GM19468 (cell line): Measurements from ENCODE around the gene GPS1.

Source experiments
- ATAC-seq: cut with Tn5 transposase; IDR thresholded peaks from one replicate; pipeline ENCODE4 v1.9.1; 2021; ENCODE audit warnings: mild to moderate bottlenecking, moderate library complexity, moderate number of reproducible peaks; ENCODE audit not compliant: unreplicated experiment; ENCODE audit errors: extremely low read depth

GPS1 gene

DNA sequence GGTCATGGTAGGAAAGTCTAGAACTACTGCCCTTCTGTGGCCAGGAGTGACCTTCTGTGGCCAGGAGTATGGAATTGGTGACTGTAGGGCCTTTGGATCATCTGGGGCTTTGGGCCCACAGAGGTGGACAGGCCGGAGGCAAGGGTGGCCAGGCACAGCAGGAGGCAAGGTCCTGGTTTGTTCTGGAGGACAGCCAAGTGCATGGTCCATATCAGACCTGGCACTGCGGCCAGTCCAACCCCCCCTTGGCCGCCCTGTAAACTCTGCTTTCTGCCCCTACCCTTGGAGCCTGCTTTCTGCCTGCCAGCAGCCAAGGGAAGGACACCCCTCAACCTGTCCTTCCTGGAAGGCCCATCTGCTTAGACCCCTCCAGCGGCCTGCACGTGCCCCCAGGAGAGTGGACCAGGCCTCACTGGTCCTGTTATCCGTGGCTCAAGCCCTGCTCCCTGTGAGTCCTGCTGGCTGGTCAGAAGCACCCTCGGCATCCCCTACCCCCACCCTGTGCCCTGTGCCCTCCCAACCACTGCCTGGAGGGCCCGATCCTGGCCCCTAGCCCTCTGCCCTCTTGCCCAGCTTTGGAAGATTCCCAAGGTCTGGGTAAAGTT lies 11.9 kb upstream of the GPS1 start:
- no peak for ATAC-seq

DNA sequence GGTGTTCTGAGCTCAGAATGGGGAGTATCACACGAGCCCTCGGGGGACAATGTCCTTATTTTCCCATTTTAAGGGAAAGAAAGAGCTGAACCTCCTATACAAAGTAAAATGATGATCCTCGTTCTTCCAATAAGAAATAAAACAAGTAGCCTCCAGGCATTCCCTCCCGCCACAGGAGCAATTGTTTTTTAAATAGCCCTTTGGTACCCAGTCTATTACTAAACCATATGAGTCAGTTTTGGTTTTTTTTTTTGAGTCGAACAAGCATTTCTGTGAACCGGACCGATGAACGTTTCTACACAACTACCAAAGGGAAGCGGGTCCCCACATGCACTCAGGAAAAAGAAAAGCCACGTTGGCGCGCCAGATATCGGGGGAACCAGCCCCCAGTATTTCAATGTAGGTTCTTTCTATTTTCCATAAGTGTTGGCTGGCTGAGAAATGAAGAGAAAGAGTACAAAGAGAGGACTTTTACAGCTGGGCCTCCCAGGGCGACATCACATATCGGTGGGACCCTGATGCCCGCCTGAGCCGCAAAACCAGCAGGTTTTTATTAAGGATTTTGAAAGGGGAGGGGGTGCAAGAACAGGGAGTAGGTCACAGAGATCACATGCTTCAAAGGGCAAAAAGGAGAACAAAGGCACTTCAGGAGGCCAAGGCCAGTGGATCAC lies 10.4 kb upstream of the GPS1 start:
- ATAC-seq, result no peak

- ATAC-seq, result no peak
Measured at GRCh38 chr17:82042649-82043048, 9.0 kb upstream of the GPS1 start.

DNA sequence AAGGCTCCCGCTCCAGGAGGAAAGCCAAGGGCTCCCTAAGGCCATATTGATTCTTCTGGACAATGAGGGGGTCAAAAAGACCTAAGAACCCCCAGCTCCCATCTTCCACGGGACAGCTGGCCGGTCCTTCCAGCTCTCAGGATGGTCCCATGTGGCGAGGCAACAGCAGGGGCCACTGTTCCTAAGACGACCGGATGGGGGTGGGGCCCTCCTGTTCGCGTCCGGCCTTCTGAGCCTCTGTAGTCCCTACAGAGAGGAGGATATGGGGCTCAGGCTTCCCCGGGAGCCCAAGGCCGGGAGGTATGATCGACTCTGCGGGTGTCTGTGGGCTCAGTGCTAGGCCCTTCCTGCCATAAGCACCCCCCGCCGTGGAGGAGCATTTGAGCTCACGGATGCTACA lies 8.2 kb upstream of the GPS1 start:
- ATAC-seq, result no peak

DNA sequence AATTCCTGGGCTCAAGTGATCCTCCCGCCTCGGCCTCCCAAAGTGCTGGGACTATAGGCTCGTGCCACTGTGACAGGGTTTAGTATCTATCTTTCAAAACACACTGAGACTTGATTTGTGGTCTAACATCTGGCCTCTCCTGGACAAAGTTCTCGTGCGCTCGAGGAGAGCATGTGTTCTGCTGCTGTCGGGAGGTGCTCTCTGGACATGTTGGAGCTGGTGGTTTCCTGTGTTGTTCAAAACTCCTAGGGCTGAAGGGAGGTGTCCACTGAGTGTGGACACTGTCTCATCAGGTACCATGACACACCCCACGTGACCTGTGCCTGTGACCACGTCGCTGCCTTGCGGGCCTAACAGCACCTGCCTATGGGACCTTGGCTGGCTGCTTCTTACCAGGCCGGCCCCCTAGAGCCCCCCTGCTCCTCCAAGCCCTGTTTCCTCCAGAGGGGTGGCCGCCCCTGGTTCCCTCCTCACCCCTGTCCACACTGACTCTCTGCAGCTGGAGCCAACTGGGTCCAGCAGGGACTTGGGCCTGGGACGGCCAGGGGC lies 5.7 kb upstream of the GPS1 start:
- ATAC-seq, result no peak

DNA sequence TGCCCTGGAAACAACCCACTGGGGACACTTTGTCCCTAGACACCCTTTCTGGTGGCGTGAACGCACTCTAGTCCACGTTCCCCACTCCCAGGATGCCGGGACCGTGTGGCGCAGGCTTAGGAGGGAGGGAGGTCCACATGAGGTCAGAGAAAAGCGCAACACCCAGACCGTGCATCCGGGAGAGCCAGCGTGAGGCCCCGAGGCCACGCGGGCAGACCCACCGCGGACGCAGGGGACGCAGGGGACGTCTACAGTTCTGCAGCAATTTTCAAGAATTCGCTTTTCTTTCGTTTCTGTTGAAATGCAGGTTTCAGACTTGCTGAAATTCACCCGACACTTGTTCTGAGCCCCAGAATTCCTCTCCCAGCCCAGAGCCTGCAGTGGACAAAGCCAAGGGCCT lies 4.8 kb upstream of the GPS1 start:
- no peak for ATAC-seq

- no peak for ATAC-seq
Measured at GRCh38 chr17:82047379-82047778, 4.3 kb upstream of the GPS1 start.

GRCh38 chr17:82047914-82048570 lies 3.7 kb upstream of the GPS1 start:
- no peak for ATAC-seq

DNA sequence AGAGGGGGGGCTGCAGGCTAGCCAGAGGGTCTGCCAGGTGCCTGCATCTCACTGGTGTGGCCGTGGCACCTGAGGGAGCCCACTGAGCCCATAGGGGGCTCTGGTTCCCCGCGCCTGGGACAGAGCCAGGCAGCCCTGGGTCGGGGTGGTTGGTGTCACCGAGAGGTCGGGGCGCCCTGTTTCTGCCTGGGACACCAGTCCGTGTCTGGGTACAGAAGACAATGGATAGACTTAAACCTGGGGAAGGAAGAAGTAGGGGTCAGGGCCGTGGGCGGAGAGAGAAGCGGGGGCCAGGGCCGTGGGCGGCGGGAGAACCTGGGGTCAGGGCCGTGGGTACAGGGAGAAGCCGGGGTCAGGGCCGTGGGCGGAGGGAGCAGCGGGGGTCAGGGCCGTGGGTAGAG lies 3.1 kb upstream of the GPS1 start:
- ATAC-seq, result no peak

- ATAC-seq, result no peak
Measured at GRCh38 chr17:82049106-82049505, 2.6 kb upstream of the GPS1 start.

DNA sequence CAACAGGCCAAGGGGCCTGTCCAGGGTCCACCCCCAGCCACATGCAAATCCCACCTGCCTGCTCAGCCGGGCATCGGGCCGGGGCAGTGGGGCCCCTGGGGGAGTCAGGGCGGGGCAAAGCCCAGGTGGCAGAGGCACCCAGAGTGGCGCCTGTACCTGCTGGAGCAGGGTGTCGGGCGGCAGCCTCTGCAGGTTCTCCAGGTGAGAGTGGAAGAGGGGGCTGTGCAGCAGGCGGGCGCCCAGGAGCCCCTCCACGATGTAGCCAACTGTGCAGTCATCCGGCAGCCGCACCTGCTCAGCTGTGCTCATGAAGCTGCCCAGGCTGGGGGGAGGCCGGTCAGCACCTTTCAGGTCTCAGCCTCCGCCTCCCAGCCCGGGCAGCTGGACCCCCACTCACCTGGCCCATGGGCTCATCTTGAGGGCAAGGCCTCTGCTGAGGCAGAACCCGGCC lies 2.2 kb upstream of the GPS1 start:
- ATAC-seq, result no peak

DNA sequence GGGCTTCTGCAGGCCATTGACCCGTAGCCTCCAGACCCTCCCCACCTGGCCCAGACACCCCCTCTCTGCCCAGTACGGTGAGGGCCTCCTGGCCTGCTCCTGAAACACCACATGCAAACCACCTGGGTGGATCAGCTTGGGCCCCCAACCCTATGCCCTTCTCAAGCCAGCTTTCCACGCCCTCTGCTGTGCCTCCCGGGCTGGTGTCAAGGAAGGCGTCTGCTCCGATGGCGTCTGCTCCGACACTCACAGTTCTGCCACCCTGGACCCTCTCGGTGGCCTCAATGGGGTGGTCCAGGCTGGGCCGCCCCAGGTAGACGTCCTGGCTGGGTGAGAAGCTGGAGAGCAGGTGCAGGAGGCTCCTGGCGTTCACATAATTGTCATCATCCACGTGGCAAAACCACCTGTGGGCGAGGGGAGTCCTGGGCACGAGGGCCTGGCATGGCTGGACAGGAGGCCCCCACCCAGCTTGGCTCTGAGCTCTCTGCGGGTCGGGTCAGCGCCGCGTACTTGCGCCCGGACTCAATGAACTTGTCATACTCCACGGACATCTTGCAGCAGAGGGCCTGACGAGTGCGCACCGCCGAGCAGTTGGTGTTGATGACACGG lies 1.4 kb upstream of the GPS1 start:
- ATAC-seq, result no peak

DNA sequence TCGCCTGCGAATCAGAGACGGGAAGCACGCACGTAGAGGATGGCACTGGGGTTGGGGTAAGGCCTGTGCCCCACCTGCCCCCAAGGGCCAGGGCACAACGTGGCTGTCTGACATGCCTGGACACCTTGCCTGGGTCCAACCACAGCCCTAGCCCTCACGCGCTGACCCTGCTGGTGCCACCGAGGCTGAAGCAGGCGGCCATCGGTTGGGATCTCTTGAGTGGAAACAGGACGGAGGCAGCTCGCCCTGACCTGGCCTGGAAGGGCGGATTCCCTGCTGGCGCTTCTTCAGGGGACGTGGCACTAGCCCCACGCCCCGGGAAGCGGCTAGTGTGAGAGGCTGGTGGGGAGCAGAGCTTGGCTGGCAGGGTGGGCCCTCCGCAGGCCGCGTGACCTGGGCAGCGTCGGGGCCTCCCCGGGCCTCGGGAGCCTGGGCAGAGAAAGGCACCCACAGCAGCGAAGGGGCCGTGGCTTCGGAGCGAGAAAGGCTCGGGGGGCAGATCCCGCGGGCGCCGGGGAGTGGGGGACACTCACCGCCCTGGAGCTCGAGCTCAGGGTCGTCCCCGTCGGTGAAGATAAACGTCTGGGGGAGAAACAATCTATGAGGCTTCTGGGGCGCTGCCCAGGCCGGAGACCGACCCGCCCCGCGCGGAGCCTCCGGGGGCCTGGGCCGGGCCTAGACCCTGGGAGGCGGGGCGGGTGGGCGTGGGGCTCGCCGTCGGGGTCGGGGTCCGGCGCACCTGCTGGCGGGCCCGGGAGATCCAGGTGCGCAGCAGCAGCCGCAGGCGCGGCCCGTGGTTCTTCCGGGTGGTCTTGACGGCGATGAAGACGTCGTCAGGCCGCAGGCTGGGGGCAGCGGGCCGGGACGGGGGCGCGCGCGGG lies 697 bp upstream of the GPS1 start:
- no peak for ATAC-seq

DNA sequence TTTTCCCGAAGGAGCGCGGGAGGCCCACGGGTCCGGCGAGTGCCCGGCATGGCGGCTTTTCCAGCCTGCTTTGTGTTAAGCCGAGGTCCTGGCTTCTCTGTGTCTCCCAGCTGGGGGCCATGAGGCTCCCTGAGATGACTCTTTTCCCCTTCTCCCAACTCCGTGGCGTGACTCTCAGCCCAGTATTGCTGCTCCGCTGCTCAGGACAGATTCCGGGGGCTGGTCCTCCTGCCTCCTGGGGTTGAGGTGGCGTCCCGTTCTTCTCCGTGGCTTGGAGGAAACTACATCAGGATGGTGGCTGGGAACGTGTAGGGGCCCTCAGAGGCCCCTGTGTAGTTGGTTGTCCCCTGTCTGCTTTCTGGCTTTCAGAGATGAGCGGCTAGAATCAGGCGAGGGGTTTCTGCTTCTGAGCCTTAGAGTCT lies 951 bp downstream of the GPS1 start:
- no peak for ATAC-seq

DNA sequence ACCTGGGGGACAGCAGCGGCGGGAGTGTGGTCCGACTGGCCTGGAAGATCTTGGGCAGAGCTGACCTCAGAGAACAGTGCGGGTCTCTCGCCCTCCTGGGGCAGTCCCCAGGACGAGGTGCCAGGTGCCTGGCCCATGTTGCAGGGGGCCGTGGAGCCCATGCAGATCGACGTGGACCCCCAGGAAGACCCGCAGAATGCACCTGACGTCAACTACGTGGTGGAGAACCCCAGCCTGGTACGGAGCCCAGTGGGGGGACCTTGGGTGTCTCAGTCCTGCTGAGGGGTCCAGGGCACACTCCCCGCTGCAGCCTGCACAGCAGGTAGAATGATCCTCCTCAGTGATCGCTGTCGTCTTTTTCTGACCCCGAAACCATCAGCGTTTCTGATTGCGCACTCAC lies 1.4 kb downstream of the GPS1 start:
- ATAC-seq, result no peak

DNA sequence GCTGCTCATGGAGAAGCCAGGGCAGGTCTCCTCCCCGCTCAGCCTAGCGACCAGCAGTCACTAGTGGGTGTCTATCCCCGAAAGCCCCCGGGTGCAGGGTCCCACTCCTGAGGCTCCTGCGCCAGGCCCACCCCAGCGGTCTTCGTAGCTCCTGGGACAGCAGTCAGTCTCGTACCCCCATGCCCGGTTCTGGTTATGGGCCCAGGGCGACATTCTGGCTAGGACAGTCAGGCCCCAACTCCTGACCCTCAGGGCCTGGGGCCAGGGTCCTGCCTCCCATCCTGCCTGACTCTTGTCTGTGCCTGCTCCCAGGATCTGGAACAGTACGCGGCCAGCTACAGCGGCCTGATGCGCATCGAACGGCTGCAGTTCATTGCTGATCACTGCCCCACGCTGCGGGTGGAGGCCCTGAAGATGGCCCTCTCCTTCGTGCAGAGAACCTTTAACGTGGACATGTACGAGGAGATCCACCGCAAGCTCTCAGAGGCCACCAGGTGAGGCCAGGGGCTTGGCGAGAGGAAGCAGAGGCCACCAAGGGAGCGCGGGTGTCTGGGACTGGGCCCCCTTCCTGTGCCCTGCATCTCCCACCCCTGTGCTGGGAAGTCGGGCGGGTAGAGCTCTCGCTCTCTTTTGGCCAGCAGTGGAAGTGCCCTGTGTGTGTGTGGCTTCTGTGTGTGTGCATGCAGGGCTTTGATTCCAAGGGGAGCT lies 2.0 kb downstream of the GPS1 start:
- ATAC-seq, result no peak

DNA sequence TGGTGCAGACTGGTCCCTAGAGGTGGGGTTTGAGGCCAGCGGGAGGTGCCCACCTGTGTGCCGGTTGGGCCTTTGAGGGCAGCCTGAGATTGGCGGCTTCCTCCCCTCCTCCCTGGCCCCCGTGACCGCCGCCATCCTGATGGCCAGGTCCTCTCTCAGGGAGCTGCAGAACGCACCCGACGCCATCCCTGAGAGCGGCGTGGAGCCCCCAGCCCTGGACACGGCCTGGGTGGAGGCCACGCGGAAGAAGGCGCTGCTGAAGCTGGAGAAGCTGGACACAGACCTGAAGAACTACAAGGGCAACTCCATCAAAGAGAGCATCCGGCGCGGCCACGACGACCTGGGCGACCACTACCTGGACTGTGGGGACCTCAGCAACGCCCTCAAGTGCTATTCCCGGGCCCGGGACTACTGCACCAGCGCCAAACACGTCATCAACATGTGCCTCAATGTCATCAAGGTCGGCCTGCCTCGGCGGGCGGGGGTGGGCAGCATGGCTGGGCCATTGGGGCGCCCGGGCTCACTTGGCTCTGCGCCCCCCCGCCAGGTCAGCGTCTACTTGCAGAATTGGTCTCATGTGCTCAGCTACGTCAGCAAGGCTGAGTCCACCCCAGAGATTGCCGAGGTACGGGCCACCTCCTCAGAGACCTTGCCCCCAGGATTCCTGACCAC lies 2.8 kb downstream of the GPS1 start:
- ATAC-seq, result no peak

DNA sequence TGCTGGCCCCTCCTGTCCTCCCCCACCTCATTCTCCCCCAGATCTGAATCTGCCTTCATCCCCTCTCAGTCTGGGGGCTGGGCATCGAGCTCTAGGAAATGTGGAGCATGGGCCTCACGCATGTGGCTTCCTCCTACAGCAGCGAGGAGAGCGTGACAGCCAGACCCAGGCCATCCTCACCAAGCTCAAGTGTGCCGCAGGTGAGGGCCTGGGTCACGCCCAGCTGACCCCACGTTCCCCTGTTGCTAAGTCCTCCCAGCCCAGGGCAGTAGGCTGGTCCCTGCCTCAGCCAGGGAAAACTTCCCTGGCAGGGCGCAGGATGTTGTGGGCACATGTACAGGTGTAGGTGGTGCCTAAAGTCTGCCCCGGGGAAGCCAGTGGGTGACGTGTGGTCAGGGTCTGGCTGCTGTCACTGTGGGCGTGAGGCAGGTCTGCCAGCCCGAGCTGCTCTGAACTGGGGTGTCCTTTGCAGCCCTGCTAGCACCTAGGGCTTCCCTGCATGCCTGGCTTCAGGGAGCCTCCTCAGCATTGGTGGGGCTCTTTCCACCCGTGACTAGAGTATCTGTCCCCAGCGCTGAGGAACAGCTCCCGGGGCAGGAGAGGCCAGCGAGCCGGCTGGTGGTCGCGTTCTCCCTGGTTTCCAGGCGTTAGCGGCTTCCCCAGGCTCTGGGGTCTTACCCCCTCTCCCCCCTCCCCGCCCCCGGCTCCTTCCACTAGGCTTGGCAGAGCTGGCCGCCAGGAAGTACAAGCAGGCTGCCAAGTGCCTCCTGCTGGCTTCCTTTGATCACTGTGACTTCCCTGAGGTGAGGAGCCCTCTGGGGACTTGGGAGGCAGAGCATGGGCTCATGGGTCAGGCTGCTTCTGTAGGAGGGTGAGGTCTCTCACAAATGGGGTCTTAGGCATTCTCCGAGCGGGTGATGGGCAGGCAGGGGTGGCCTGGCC lies 3.6 kb downstream of the GPS1 start:
- no peak for ATAC-seq
